SKM-1 treated with dmso at 0.1 percent for 144 hours (cell line): ENCODE results near the gene SLC2A9.
A peak's percentile ranks its signal among the peaks of the same experiment; 100 is the strongest.

ENCODE experiments used
- DNase-seq: peaks from one replicate; lab custom pipeline; 2025; ENCODE audit not compliant: unreplicated experiment; lab: John Stamatoyannopoulos, UW

The SLC2A9 gene

DNA sequence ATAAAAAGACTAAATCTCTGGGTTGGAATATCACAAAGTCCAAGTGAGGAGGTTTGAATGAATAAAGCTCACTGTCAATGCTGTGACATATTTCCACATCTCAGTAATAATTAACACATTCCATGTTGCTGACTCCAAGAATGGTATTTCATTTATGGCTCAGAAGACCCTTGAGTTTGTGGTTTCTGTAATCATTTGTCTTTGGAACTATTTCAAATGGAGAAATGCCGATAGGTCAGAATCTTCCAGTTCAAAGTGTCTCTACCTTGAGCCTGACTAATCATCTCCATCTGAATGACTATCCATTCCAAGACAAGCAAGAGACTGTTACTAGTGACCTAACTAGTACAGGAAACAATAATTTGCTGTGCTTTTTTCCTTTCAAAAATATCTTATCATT is 24.2 kb upstream of the SLC2A9 start:
- no peak for DNase-seq

DNA sequence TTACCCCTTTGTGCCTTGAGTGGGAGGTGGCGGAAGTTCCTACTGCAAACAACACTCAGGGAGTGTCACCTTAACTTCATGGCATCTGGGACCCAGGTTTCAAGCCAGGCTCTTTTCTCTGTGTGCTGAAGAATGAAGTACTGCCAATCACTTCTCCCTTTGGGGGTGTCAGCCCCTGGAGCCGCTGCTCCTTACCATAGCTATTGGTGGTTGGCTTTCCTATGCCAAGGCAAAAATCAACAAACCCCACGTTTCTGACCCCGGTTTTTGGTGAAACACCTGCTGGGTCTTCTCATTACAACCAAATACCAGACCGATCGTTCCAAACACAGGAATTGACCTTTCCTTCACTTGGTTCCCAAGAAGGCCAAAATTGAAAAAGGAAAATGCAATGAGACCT is 19.7 kb upstream of the SLC2A9 start:
- no peak for DNase-seq

DNA sequence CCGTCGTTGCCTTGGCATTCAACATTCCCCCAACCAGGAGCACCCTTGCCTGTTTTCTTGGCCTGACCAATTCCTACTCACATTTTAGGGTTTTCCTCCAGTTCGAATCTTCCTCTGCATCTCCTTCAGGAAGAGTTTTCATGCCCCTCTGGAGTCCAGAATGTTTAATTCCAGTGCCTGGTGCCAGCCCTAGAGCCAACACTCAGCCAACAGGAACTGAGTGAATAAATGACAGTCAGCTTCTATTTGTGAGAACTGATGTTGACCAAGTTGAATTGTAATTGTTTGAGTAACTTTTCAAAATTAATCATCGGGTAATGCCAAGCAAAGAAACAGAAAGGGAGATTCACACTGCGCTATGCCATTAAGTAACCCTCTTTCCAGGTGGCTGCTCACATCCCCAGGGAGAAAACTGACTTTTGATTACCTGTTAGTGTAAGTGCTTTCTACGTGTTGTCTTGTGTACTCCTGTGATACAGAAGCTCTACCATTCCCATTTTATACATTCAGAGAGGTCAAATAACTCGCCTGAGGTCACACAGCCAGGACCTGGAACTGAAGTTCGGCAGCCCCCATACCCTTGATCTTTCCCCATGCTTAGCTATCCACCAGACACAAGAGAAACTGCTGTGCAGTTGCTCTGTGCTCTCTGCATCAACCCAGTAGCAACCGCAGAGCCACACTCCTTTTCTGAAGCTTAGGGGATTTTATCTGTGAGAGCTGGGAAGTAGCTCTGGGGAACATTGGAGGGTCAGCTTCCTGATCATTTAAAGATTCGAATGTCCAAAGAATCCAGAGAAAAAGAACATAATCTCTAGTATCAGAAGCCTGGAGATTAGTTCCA is 19.0 kb upstream of the SLC2A9 start:
- DNase-seq = no peak

DNA sequence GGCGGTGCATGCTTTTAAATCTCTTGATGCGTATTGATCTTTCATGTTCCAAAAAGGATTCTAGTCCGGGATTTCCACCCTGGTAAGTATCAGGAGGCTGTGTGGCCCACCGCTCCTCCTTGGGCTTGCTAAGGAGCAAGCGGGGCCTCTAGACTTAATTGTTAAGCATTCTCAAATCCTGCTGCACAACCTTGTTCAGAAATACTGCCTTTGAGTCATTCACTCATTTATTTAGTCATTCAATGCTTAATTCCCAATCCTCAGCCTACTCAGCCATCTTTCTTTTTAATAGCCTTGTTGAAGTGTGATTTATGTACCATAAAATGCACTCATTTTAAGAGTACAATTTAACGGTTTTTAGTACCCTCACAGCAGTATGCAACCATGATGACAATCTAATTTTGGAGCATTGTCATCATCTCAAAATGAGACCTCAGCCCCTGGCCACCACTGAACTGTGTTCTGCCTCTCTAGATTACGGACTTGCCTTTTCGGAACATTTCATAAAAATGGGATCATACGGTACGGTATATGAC is 15.6 kb upstream of the SLC2A9 start:
- DNase-seq = no peak

DNA sequence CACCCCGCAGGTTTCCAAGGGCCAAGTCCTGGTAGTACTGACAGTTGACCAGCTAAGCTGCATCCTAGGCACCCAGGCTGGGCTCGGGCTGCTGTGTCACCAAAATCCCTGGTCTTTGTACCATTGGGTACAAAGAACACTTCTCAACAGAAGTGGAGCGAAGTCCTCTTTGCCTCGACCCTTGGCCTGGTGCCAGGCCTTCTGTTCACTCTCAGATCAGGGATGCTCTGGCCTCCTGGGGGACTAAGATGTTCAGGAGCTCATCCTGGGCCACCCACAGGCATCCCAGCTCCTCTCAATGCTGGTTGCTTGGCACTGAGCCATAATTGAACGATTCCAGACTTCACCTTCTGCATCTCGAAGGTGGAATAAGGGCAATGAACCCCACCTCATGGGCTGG is 13.8 kb upstream of the SLC2A9 start:
- no peak for DNase-seq

DNA sequence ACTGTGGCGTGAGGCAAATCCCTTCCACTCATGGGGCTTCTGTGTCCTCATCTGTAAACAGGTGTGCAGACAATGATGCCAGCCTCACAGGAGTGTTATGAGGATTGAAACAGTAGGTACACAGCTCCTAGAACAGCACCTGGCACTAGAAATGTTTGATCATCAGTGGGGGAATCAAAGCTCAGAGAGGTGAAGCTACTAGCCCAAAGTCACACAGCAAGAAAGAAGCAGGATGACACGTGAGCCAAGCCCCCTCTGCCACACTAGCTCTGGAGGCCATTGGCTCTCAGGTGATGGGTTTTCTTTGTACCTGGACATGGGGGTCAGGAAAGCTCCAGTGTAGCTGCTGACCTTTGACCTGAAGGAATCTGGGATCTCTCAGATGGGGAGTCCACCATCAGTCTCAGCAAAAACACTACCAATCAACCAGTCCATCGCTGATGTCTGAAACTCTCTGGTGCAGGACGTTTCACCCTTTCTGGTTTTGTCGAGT is 13.4 kb upstream of the SLC2A9 start:
- no peak for DNase-seq

DNA sequence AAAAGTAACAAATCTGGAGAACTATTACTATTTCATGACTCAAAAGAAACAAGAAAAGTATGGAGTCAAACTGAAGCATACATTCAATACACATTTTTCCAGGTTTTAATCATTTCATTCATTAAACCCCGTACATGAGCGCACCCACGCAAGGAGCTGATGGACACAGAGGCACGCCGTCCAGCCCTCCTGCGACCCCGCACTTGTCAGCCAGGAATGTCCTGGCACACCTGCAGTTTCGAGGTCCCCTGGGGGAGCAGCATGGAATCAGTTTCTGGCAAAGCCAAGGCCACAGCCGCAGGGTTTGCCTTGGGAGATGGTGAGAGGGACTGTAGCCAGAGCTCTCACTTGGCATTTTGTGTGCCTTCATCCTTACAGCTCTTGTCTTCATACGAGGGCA is 12.8 kb upstream of the SLC2A9 start:
- no peak for DNase-seq

DNA sequence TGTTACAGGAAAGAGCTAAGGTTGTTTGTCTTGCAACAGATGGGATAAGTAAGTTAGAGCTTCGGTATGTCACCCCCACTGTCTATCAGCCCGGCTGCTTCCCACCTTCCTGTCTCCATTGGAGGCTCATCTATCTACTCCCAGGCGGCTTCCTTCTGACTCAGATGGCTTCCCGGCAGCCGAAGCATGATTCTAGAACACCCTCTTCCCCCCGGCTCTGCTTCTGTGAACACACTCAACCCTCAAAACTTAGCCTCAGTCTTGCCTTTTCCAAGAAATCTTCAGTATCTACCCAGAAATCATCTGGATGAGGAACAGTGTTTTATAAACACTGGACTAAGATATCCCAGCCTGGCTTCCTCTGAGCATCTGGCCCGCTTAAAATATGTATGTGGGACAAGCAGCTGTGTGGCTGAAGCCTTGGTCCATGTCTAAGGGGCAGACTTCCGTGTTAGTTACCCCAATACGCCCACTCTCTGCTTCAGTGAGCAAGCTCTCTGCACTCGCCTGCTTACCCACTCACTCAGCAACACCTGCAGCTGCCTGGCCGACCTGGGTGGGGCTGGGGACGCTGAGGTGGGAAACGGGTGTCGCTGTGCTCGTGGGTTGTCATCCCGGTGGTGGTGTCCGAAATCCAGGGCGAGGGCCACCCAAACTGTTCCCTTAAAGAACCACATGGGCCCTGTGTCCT is 12.0 kb upstream of the SLC2A9 start:
- no peak for DNase-seq

DNA sequence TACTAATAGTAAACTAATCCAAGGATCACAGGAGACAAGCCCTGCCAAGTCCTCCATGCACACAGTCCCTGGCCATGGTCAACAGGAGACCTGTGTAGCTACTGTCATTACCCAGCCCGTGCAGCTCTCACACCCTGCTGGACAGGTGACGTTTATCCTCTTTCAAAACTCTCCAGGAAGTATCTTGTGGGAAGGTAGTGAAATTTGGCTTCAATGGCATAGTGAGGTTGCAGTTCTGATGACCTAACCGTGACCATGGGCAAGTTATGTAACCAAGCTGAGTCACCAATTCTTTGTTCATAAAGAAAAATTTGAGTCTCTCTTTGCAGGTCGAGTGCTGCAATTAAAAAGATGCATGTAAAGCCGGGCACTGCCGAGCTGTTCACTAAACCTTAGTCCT is 11.3 kb upstream of the SLC2A9 start:
- DNase-seq = peak; percentile 97

DNA sequence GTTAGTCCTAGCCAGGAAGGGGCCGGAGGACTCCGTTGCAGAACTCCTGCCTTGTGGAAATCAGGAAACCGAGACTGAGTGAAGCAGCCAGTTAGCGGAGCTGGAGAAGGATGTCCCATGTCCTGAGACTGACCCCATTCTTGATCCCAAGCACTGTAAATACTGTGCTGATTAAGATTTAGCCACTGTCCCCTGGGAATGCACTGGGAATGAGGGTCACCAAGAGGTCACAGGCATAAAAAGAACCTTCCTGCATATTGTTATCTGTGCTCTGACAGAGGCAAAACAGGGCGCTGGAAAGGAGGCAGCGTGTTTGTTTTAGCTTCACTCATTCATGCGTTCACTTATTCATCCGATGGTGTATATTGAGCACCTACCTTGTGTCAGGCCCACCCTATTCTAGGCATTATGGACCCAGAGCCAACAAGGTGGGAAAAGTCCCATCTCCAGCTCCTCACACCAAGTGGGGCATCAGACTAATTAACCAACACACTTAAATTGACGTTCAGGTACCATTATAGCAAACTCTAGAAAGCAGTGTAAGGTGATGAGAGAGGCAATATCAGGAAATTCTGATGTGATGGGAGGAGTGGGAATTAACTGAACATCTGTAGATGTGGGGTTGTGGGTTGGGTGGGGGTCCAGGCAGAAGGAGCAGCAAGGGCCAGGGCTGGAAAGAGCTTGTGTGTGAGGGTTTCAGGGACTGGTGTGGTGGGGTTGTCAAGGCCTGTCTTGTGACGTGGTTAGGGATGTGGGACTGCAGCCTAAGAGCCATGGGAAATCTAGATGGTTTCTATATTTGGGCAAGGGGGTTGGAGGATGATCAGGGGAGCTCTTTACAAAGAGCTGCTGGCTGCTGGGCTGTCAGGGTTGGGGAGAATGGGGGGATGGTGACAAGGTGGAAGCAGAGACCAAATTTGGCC is 10.6 kb upstream of the SLC2A9 start:
- no peak for DNase-seq

DNA sequence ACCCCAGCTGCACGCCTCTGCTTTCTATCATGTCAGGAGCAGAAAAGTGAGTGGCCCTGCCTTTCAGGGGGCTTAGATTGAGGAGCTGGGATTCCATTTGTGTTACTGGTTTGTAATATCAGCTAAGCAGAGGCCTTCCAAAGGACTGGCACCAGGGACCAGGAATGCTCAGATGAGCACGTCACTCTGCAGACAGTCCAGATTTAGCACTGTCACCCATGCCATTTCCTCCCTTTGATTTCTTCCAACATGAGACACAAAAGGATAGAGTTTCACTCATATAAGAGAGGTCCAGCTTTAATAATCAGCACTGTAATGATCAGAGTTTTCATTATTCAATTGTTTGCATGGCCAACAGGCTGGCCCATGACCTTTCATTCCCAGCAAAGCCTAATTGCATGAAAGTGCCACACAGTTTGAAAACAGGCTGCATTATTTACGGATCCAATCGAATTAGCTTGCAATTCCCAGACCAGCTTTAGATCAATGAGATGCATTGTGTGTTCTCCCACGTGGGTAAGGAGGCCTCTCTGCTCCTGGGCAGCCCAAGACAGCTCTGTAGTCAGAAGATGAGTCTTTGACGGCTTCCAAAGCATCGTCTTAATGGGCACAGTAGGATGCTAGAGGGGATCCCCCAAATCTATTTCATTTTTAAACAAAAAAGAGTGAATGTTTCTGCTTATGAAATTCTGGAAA is 9.8 kb upstream of the SLC2A9 start:
- no peak for DNase-seq

DNA sequence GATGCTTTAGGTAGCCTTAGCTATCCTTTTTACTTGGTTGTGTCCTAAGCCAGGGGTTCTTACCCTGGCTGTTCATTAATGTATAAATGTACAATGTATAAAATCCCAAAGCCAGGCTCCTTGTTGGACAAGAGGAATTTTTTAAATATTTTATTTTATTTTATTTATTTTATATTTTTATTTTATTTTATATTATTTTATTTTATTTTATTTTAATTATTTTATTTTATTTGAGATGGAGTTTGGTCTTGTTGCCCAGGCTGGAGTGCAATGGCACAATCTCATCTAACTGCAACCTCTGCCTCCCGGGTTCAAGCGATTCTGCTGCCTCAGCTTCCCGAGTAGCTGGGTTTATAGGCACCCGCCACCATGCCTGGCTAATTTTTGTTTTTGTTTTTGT is 8.1 kb upstream of the SLC2A9 start:
- no peak for DNase-seq

DNA sequence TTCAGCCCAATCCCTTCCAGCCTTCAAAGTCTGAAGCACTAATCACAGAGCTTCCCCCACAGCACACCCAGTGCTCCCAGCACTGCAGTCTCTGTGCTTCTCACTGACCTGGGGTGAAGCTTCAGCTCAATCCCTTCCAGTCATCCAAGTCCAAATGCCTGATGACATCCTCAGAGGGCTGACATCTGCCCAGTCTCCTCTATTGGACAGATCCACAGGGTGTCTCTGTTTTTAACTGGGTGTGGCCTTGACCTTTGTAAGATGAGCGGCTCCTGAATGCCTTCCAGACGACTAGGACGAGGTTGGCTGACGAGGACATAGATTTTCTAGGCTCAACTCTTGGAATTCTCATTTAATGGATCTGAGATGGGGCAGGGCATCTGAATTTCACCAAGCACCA is 7.6 kb upstream of the SLC2A9 start:
- DNase-seq = no peak

DNA sequence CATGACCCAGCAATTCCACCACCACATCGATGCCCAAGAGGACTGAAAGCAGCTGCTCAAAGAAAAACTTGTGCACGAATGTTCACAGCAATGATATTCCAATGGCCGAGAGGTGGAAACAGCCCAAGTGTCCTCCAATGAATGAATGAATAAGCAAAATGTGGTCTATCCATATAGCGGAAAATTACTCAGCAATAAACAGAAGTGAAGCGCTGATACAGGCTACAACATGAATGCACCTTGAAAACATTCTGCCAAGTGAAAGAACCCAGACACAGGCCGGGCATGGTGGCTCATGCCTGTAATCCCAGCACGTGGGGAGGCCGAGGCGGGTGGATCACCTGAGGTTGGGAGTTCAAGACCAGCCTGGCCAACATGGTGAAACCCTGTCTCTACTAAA is 5.2 kb upstream of the SLC2A9 start:
- DNase-seq = no peak

DNA sequence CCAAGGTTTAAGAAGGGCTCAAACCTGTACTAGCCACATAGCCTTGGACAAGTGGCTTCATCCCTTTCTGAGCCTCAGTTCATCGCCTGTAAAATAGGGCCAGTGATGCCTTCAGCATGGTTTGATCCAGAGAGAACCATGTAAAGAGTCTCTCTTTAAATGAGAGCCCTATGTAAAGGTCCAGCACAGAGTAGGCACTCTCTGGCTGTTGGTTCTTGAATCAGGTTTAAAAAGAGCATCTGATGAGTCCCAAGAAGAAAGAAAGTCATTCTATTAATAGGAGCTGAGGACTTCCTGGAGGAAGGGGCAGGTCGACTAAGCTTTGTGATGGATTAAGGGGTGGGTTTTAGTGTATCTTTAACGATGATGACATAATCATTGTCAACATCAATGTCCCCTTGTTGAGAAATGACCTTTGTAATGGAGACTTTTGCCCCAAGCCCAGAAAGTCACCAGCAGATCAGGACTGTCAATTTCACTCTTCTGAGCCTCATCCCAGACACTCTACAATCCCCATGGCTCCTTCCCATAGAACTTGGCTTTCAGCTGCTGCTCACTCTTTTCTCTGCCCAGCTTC is 4.0 kb upstream of the SLC2A9 start:
- no peak for DNase-seq

DNA sequence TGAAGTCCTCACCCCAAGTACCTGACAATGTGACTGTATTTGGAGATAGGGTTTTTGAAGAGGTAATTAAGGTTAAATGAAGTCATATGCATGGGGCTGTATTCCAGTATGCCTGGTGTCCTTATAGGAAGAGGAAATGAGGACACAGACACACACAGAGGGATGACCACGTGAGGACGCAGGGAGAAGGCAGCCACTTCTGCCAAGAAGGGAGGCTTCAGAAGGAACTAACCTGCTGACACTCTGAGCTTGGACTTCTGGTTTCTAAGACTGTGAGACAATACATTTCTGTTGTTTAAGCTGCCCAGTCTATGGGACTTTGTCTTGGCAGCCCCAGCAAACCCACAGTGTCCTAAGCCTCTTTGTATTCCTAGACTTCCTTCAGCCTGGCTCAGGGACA is 3.0 kb upstream of the SLC2A9 start:
- peak; percentile 58 for DNase-seq

DNA sequence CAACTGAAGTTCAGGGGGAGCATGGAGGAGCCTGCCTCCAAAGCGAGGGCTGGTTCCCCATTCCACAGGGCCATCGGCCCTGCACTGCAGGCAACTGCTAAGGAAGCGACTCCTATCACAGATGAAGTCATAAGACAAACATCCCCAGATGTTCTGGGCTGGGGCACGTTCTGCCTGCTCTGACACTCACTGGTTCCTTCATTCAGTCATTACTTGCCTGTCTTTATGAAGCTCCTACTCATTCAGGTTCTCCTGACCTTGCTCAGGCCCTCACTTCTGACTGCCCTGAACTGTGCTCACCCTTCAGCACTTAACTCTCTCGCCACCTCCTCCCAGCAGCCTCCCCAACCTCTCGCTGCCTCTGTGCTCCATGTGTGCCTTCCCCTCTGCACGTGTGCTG is 2.5 kb upstream of the SLC2A9 start:
- no peak for DNase-seq

DNA sequence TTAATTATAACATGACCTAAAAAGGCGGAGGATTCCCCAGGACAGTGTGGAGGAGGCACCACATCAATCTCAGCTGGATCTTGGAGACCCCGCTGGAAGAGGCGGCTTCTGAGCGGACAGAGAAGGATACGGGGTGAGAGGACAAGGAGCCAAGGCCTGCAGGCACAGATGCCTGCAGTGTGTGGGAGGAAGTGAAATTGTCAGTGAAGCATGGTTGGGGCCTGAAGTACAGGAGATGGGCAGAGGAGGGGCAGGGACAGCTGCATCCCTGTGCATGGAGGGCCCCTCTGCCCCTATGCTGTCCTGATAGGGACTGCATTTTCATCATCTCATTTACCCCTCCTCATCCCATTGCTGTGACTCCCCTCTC is 1.7 kb upstream of the SLC2A9 start:
- DNase-seq = peak; percentile 37

DNA sequence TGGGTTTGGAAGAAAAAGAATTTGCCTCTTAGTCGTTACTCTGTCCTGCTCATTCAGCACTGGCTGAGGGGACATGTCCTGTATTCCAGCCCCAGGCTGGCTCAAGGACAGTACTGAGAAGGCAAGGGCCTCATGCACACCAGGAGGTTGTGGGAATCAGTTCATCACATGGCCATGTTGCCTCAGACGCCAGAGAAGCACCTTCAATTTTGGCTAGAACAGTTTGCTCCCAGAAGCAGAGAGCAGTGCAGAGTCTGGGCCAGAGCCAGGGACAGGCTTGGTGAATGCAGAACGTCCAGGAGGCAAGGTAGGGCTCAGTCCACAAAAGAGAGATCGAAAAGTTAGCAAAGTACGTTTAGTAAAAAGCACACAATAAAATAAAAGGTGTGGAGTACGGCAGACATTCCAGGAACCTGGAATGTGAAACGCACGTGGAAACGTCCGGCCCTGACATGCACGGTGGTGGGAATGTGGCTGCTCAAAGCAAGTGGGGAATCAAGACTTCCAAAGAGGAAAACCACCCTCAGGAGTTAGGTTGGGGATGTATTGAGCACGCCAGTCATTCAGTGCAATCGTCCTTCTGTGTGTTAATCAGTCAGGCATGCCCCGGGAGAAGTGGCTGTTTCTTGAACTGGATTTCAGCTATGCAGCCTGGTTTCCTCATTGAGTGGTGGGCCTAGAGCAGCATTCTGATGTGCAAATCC is 1.2 kb upstream of the SLC2A9 start:
- DNase-seq = peak; percentile 10

DNA sequence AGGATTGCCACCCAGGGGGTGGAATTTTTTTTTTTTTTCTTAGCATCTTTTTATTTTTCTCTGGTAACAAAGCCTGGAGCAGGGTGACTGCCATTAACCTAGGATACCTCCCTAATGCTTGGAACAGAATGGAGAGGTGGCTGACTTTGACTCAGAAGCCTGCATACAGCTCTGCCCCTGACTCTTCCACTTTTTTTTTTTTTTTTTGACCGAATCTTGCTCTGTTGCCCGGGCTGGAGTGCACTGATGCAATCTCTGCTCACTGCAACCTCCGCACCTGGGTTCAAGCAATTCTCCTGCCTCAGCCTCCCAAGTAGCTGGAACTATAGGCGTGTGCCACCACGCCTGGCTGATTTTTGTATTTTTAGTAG is 341 bp upstream of the SLC2A9 start:
- DNase-seq = no peak
